Fibroblast of the aortic adventitia (primary cell): ENCODE results near the gene EXOSC10. TPM values are rescaled to one million over a fixed set of nuclear protein-coding genes. Genes with fewer than 3 reads are reported as not detected.

Source experiments
- DNase-seq: peaks from one replicate; pipeline ENCODE4 v3.0.0-alpha.2; 2010; ENCODE audit warnings: low read depth
- H3K4me3 ChIP-seq: 2 replicates; pipeline ENCODE4 v1.5.1; 2011; ENCODE audit warnings: low read depth, mild to moderate bottlenecking, control low read depth, low read length, moderate library complexity
- CTCF ChIP-seq: IDR thresholded peaks from 2 replicates; pipeline ENCODE4 v1.5.1; 2011; ENCODE audit warnings: mild to moderate bottlenecking, low read length, control low read depth, inconsistent platforms; ENCODE audit not compliant: insufficient read depth
- total RNA-seq: library from RNA; depleted of rRNA; stranded (reverse); fragments of >200 nt; gene quantifications from 2 replicates; pipeline ENCODE4 v1.2.3, GENCODE V29; 2012; ENCODE audit warnings: low replicate concordance

EXOSC10 gene
- total RNA-seq, 1 donor, result 63.6 TPM

- no peak for TF ChIP-seq CTCF
- H3K4me3 ChIP-seq, result no peak overlapping the region
- DNase-seq, result no peak
Measured at GRCh38 chr1:11056504-11056903, 43.2 kb downstream of the EXOSC10 start.

GRCh38 chr1:11055676-11056075 lies 44.0 kb downstream of the EXOSC10 start:
- H3K4me3 ChIP-seq, result no peak overlapping the region
- no peak for DNase-seq
- no peak for TF ChIP-seq CTCF

GRCh38 chr1:11054666-11055065 lies 45.0 kb downstream of the EXOSC10 start:
- no peak overlapping the region for H3K4me3 ChIP-seq
- no peak for DNase-seq
- no peak for TF ChIP-seq CTCF

GRCh38 chr1:11054181-11054580 lies 45.5 kb downstream of the EXOSC10 start:
- TF ChIP-seq CTCF, result no peak
- DNase-seq, result no peak

GRCh38 chr1:11053758-11054137 lies 45.9 kb downstream of the EXOSC10 start:
- DNase-seq, result peak; percentile 22
- TF ChIP-seq CTCF, result no peak
- no peak overlapping the region for H3K4me3 ChIP-seq

More at GRCh38 chr1:11054181-11054580, 45.5 kb downstream of the EXOSC10 start:
- H3K4me3 ChIP-seq, result no peak overlapping the region

GRCh38 chr1:11052839-11053757 lies 46.6 kb downstream of the EXOSC10 start:
- TF ChIP-seq CTCF, result no peak
- no peak overlapping the region for H3K4me3 ChIP-seq
- DNase-seq, result no peak
